VCaP (cell line): ENCODE measurements around the gene SKAP2.

ENCODE experiments used
- H3K27ac ChIP-seq: fragments of 450-650 bp; 2 replicates; pipeline ENCODE4 v1.5.1; 2017
- CTCF ChIP-seq: fragments of 450-650 bp; conservative IDR thresholded peaks from 2 replicates; pipeline ENCODE4 v1.5.1; 2017; ENCODE audit warnings: mild to moderate bottlenecking, moderate library complexity

Gene SKAP2

GRCh38 chr7:26686448-26686981 lies 177.9 kb downstream of the SKAP2 start:
- peak; percentile 81 for TF ChIP-seq CTCF

GRCh38 chr7:26685606-26686005 lies 178.8 kb downstream of the SKAP2 start:
- TF ChIP-seq CTCF, result no peak
- no peak overlapping the region for H3K27ac ChIP-seq

More at GRCh38 chr7:26686448-26686981, 177.9 kb downstream of the SKAP2 start:
- H3K27ac ChIP-seq, result no peak overlapping the region

- no peak overlapping the region for H3K27ac ChIP-seq
- TF ChIP-seq CTCF, result no peak
Observed at GRCh38 chr7:26684447-26684846, 179.9 kb downstream of the SKAP2 start.

- no peak for TF ChIP-seq CTCF
- H3K27ac ChIP-seq, result no peak overlapping the region
Observed at GRCh38 chr7:26683277-26683676, 181.1 kb downstream of the SKAP2 start.

GRCh38 chr7:26681819-26682418 lies 182.5 kb downstream of the SKAP2 start:
- H3K27ac ChIP-seq, result no peak overlapping the region
- peak; percentile 88 for TF ChIP-seq CTCF

GRCh38 chr7:26680587-26680986 lies 183.8 kb downstream of the SKAP2 start:
- H3K27ac ChIP-seq, result no peak overlapping the region
- no peak for TF ChIP-seq CTCF

GRCh38 chr7:26675143-26675887 lies 189.1 kb downstream of the SKAP2 start:
- TF ChIP-seq CTCF, result no peak
- no peak overlapping the region for H3K27ac ChIP-seq
